Thoracic aorta (tissue), 2 donors: ENCODE data around the gene PTPRN2. TPM values are rescaled to one million over a fixed set of nuclear protein-coding genes. Genes with fewer than 3 reads are reported as not detected.
"Not testable (repeated sequence)": the region's sequence is repeated elsewhere in the genome, so short reads cannot be mapped to it uniquely, and the experiment has no call there.

Source experiments
- ATAC-seq: fragments of 150-250 bp; one replicate; pipeline ENCODE4 v1.8.0; 2017; ENCODE audit warnings: low read depth; ENCODE audit not compliant: insufficient number of reproducible peaks, low FRiP score
- DNase-seq: peaks from one replicate; pipeline ENCODE4 v3.0.0-alpha.2; 2020; ENCODE audit warnings: low spot score
- H3K27ac ChIP-seq, 2 donors: fragments of 200-600 bp; sonication (generic); 1 replicate in 1 of 2; 2 replicates in 1 of 2; pipeline ENCODE4 v1.5.1; 2016; ENCODE audit warnings: mild to moderate bottlenecking in 2 of 2, moderate library complexity in 2 of 2
- H3K27me3 ChIP-seq: fragments of 200-600 bp; sonication (generic); replicated peaks from 2 replicates; pipeline ENCODE4 v1.6.0; 2016; ENCODE audit warnings: mild to moderate bottlenecking; ENCODE audit not compliant: insufficient read depth
- H3K36me3 ChIP-seq: fragments of 200-600 bp; sonication (generic); one replicate; pipeline ENCODE4 v1.5.1; 2016
- H3K4me1 ChIP-seq, 2 donors: fragments of 200-600 bp; sonication (generic); 1 replicate in 1 of 2; 2 replicates in 1 of 2; pipeline versions ENCODE4 v1.5.1 to v1.6.0; 2016; ENCODE audit warnings: low read depth in 2 of 2, mild to moderate bottlenecking in 1 of 2; ENCODE audit not compliant: control insufficient read depth in 1 of 2
- H3K4me3 ChIP-seq: fragments of 200-600 bp; sonication (generic); 2 replicates; pipeline ENCODE4 v1.5.1; 2016; ENCODE audit warnings: mild to moderate bottlenecking
- H3K9me3 ChIP-seq: fragments of 200-600 bp; sonication (generic); 2 replicates; pipeline ENCODE4 v1.5.1; 2016
- total RNA-seq, 2 donors: library from RNA; depleted of rRNA; stranded (reverse); fragments of >200 nt; gene quantifications; one replicate each; pipeline versions ENCODE4 v1.1.0 to v1.2.3, GENCODE V29; 2016
- TF ChIP-seq, protein P1 (sequence below): fragments of 200-600 bp; sonication (generic); IDR thresholded peaks from one replicate; pipeline ENCODE4 v1.5.1; 2019; ENCODE audit warnings: antibody characterized with exemption

The PTPRN2 gene
- total RNA-seq, 2 donors from 2014 or later: 2.2 to 3.1 TPM

DNA sequence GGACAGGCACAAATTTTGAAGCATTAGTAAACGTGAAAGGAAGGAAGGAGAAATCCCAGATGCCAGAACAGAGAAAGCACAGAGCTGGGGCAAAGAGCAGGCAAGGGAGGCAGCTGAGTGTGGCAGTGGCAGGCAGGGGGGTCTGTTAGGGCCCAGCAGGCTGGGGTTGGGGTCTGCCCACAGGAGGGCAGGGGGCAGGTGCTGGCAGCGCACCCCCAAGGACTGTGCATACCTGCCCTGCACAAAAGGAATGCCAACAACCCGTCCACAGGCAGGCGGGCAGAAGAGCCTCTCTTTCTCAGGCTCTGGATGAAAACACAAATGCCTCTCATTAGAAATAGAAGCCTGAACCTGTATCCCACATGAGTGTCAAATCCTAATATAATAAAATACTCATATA, 552.3 kb downstream of the PTPRN2 start:
- H3K4me3 ChIP-seq: no peak overlapping the region
- no peak for DNase-seq
- peaks cover 10% of the 10 kb centered on the region for H3K9me3 ChIP-seq
- H3K36me3 ChIP-seq: no peaks in the 10 kb centered on the region
- H3K4me1 ChIP-seq: no peaks in the 10 kb centered on the region
- no peak overlapping the region for H3K27ac ChIP-seq
- TF ChIP-seq, protein P1, sequence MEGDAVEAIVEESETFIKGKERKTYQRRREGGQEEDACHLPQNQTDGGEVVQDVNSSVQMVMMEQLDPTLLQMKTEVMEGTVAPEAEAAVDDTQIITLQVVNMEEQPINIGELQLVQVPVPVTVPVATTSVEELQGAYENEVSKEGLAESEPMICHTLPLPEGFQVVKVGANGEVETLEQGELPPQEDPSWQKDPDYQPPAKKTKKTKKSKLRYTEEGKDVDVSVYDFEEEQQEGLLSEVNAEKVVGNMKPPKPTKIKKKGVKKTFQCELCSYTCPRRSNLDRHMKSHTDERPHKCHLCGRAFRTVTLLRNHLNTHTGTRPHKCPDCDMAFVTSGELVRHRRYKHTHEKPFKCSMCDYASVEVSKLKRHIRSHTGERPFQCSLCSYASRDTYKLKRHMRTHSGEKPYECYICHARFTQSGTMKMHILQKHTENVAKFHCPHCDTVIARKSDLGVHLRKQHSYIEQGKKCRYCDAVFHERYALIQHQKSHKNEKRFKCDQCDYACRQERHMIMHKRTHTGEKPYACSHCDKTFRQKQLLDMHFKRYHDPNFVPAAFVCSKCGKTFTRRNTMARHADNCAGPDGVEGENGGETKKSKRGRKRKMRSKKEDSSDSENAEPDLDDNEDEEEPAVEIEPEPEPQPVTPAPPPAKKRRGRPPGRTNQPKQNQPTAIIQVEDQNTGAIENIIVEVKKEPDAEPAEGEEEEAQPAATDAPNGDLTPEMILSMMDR: no peak
- ATAC-seq: no peak
- H3K27me3 ChIP-seq: no peaks in the 10 kb centered on the region

DNA sequence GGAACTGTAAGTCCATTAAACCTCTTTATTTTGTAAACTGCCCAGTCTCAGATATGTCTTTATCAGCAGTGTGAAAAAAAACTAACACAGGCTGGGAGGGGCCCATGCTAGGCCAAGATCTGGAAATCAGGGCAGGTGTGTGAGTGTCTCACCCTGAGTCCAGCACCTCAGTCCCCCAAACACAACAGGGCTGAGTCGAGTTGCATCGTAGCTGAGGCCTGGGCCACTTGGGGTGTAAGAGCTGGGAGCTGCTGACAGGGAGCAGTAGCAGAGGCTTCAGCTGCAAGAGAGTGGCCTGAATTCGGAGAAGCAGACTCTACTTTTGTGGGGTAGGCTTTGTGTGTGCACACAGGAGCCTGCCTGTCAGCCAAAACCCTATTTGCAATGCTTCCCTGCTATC, 553.1 kb downstream of the PTPRN2 start:
- TF ChIP-seq, protein P1: no peak
- Histone ChIP-seq H3K4me3 (no peak overlapping the region), H3K9me3 (peaks cover 9% of the 10 kb centered on the region), H3K36me3 (no peaks in the 10 kb centered on the region), H3K27ac (no peak overlapping the region), H3K4me1 (no peaks in the 10 kb centered on the region), H3K27me3 (no peaks in the 10 kb centered on the region)
- no peak for DNase-seq
- no peak for ATAC-seq

DNA sequence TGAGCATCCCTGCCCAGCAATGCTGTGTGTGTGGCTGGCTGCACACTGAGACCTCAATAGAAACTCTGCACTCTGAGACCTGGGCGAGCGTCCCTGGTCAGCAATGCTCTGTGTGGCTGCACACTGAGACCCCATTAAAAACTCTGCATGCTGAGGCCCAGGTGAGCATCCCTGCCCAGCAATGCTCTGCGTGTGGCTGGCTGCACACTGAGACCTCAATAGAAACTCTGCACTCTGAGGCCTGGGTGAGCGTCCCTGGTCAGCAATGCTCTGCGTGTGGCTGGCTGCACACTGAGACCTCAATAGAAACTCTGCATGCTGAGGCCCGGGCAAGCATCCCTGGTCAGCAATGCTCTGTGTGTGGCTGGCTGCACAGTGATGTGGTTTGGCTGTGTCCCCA, 553.7 kb downstream of the PTPRN2 start:
- not testable (repeated sequence) for H3K27ac ChIP-seq, H3K9me3 ChIP-seq, H3K27me3 ChIP-seq, H3K4me3 ChIP-seq, H3K36me3 ChIP-seq, H3K4me1 ChIP-seq, ATAC-seq, DNase-seq

DNA sequence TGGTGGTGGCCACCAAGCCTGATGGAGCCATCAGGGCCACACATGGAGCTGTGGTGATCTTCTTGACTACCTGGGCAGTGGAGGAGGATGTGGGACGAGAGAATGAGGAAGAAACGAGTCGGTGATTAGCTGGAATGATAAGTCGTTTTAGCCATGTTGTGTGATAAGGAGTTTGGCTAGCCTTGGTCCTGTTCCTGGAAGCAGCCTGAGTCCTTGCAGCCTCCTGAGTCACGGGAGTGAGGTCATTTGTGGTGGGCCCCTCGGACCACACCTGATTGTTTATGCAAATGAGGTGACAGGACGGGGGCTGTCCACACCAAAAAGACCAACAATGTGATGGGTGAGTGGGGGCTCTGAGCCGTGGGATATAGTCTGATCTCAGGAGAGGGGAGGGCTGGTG, 554.4 kb downstream of the PTPRN2 start:
- TF ChIP-seq, protein P1: no peak
- H3K27me3 ChIP-seq: no peaks in the 10 kb centered on the region
- no peaks in the 10 kb centered on the region for H3K9me3 ChIP-seq
- H3K4me1 ChIP-seq: no peaks in the 10 kb centered on the region
- H3K4me3 ChIP-seq: no peak overlapping the region
- no peaks in the 10 kb centered on the region for H3K36me3 ChIP-seq
- no peak overlapping the region for H3K27ac ChIP-seq
- DNase-seq (no peak), ATAC-seq (no peak)

DNA sequence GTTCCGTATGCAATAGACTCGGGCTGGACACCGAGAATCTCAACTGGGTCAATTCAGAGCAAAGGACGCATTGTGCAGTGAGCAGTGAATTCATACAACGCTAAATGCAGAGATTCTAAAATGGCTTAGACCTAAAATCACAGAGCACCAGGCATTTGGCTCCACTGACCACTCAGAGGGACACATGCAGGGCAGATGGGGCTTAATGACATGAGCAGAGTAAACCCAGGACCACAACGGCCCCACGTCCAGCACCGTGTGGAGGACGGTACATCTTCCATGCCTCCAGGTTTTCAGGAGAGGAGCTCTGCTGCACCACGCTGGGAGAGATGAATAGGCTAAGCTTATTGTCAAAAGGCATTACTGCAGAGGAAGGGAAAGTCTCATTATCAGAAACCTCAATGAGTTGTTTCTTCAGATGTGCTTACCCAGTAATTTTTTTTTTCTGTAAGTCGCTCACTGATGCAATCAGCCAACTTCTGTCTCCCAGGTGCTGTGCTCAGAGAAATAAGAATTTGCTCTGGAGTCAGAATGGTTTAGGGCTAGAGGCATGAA, 555.0 kb downstream of the PTPRN2 start:
- no peaks in the 10 kb centered on the region for H3K27me3 ChIP-seq
- no peak for DNase-seq
- ATAC-seq: no peak
- H3K4me3 ChIP-seq: no peak overlapping the region
- H3K4me1 ChIP-seq: no peaks in the 10 kb centered on the region
- H3K36me3 ChIP-seq: no peaks in the 10 kb centered on the region
- TF ChIP-seq, protein P1: no peak
- no peak overlapping the region for H3K27ac ChIP-seq
- H3K9me3 ChIP-seq: no peaks in the 10 kb centered on the region

DNA sequence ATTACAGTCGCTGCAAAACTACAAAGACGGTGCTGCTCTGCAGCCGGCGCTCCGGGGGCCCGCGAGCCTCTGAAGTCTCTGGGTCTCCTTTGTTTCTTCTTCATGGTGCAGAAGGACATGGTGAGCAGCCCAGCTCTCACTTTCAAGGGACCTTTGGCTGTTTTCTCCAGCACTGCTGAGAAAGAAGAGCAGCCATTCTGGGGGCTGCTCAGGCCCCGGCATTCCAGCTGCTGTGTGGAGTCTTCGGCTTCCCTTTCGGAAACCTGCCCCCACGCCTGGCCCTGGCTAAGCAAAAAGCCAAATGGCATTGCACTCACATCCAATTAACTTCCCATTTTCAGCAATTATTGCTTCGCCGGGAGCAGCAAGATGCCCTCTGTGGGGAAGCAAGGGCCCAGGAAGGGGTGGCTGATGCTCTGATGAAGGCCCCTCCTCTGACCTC, 555.7 kb downstream of the PTPRN2 start:
- no peak overlapping the region for H3K4me3 ChIP-seq
- DNase-seq: no peak
- no peaks in the 10 kb centered on the region for H3K36me3 ChIP-seq

More for the DNA sequence above, 555.7 kb downstream of the PTPRN2 start:
- Histone ChIP-seq H3K4me1 (no peaks in the 10 kb centered on the region), H3K27ac (no peak overlapping the region), H3K9me3 (no peaks in the 10 kb centered on the region), H3K27me3 (no peaks in the 10 kb centered on the region)
- TF ChIP-seq, protein P1: no peak
- ATAC-seq: no peak
